Inflammatory macrophage treated with lipopolysaccharide for 1 hour (primary cell): ENCODE data around the gene SMAD4.
"Not testable (repeated sequence)": the region's sequence is repeated elsewhere in the genome, so short reads cannot be mapped to it uniquely, and the experiment has no call there.

ENCODE experiments used
- DNase-seq, 2 donors: peaks; one replicate each; pipeline ENCODE4 v3.0.0-alpha.2; 2020 to 2022

SMAD4 gene

GRCh38 chr18:51029694-51030536, at the start of gene SMAD4:
Gene SMAD4 (plus strand): TSS chr18:51030213. CDS start chr18:51047047, 16,834 bp downstream.
- peak; percentile 94 to 99 for DNase-seq

GRCh38 chr18:50981381-50981780, 48.6 kb upstream of the SMAD4 start:
- DNase-seq, result peak in 1 of 2 donors; percentile 12

- no peak for DNase-seq
Observed at GRCh38 chr18:50982086-50982801, 47.8 kb upstream of the SMAD4 start.

GRCh38 chr18:50982802-50983179, 47.2 kb upstream of the SMAD4 start:
- DNase-seq, result no peak

GRCh38 chr18:50986360-50987087, 43.5 kb upstream of the SMAD4 start:
- no peak for DNase-seq

- DNase-seq, result no peak
Observed at GRCh38 chr18:50987261-50987660, 42.8 kb upstream of the SMAD4 start.

- DNase-seq, result no peak
Observed at GRCh38 chr18:50989711-50990110, 40.3 kb upstream of the SMAD4 start.

- no peak for DNase-seq
Observed at GRCh38 chr18:50992351-50992762, 37.7 kb upstream of the SMAD4 start.

GRCh38 chr18:50994031-50994430, 36.0 kb upstream of the SMAD4 start:
- DNase-seq, result no peak

- DNase-seq, result not testable (repeated sequence)
Observed at GRCh38 chr18:51003174-51003573, 26.8 kb upstream of the SMAD4 start.

GRCh38 chr18:51006061-51006818, 23.8 kb upstream of the SMAD4 start:
- no peak for DNase-seq

GRCh38 chr18:51006948-51007789, 22.8 kb upstream of the SMAD4 start:
- no peak for DNase-seq

GRCh38 chr18:51007790-51008139, 22.2 kb upstream of the SMAD4 start:
- DNase-seq, result no peak

- peak; percentile 69 to 84 for DNase-seq
Observed at GRCh38 chr18:51009072-51009471, 20.9 kb upstream of the SMAD4 start.

- DNase-seq, result no peak
Observed at GRCh38 chr18:51010218-51010617, 19.8 kb upstream of the SMAD4 start.

- DNase-seq, result no peak
Observed at GRCh38 chr18:51011709-51012108, 18.3 kb upstream of the SMAD4 start.

GRCh38 chr18:51012441-51012840, 17.6 kb upstream of the SMAD4 start:
- no peak for DNase-seq

- no peak for DNase-seq
Observed at GRCh38 chr18:51013259-51013658, 16.8 kb upstream of the SMAD4 start.

GRCh38 chr18:51017140-51017879, 12.7 kb upstream of the SMAD4 start:
- no peak for DNase-seq

- DNase-seq, result no peak
Observed at GRCh38 chr18:51020536-51020935, 9.5 kb upstream of the SMAD4 start.
